ENCODE data around the gene ADO. TPM values are rescaled to one million over a fixed set of nuclear protein-coding genes. Genes with fewer than 3 reads are reported as not detected.

ADO gene
- total and polyA plus RNA-seq, 2 donors (not counting 3 experiments of a cell fraction or from before 2014, with no cell fraction given) = 6.5 to 14.5 TPM

DNA sequence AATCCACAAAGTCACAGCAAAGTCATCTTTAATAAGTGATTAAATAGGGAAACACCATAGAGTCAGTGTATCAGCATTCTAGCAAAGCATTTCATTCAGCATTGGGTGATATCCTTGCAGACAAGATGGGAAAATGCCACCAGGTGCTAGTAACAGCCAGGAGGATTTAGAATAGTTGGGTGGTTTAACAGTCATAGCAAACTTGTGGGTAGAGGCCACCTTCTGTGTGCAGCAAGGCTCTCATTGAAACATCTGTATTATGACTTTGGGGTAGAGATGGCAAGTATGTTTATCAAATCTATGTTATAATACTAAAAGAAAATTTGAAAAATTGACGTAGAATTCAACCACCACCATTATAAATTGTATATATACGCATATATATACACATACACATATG, 26.4 kb upstream of the ADO start:
- no peak overlapping the region for H3K4me2 ChIP-seq (ENCODE audit: insufficient read depth, low read length)
- TF ChIP-seq, protein P1, sequence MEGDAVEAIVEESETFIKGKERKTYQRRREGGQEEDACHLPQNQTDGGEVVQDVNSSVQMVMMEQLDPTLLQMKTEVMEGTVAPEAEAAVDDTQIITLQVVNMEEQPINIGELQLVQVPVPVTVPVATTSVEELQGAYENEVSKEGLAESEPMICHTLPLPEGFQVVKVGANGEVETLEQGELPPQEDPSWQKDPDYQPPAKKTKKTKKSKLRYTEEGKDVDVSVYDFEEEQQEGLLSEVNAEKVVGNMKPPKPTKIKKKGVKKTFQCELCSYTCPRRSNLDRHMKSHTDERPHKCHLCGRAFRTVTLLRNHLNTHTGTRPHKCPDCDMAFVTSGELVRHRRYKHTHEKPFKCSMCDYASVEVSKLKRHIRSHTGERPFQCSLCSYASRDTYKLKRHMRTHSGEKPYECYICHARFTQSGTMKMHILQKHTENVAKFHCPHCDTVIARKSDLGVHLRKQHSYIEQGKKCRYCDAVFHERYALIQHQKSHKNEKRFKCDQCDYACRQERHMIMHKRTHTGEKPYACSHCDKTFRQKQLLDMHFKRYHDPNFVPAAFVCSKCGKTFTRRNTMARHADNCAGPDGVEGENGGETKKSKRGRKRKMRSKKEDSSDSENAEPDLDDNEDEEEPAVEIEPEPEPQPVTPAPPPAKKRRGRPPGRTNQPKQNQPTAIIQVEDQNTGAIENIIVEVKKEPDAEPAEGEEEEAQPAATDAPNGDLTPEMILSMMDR (IDR thresholded peaks at IDR 0.05; ENCODE audit: extremely low read depth in 1 of 2, insufficient read depth in 1 of 2, low read depth in 1 of 2, low read length in 2 of 2) = no peak
- no peak for TF ChIP-seq EZH2 (IDR thresholded peaks at IDR 0.05; ENCODE audit: borderline replicate concordance, low read depth, low read length, severe bottlenecking)
- TF ChIP-seq FOS (IDR thresholded peaks at IDR 0.05; ENCODE audit: borderline replicate concordance, insufficient read depth, low read length) = no peak
- TF ChIP-seq MYC (IDR thresholded peaks at IDR 0.05; ENCODE audit: low read depth, low read length) = no peak
- TF ChIP-seq POLR2AphosphoS5 (IDR thresholded peaks at IDR 0.05; ENCODE audit: insufficient read depth, low read depth, low read length) = no peak
- TF ChIP-seq GATA2 (IDR thresholded peaks at IDR 0.05; ENCODE audit: insufficient read depth, insufficient read length, low read depth, low read length) = no peak
- no peak for TF ChIP-seq POLR2A (IDR thresholded peaks at IDR 0.05; ENCODE audit: low read depth, low read length)
- TF ChIP-seq, protein P2, sequence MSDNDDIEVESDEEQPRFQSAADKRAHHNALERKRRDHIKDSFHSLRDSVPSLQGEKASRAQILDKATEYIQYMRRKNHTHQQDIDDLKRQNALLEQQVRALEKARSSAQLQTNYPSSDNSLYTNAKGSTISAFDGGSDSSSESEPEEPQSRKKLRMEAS (IDR thresholded peaks at IDR 0.05; ENCODE audit: insufficient read depth, insufficient read length) = no peak
- TF ChIP-seq JUN (IDR thresholded peaks at IDR 0.05; ENCODE audit: borderline replicate concordance, insufficient read depth, insufficient read length, low read depth) = no peak
- FAIRE-seq = no peak
- no peak for DNase-seq (ENCODE audit: low read depth, low spot score)
- no peak overlapping the region for H2AFZ ChIP-seq (ENCODE audit: low read depth, low read length)
- no TSS peak for BruUV-seq (replicated peaks)
- H3K27me3 ChIP-seq (ENCODE audit: control insufficient read depth in 2 of 2, insufficient read depth in 2 of 2, low read length in 2 of 2) = peaks cover 3 to 9% of the 10 kb centered on the region in 2 experiments
- intact Hi-C loops (cut with micrococcal nuclease) = no loop called here
- H3K27ac ChIP-seq (ENCODE audit: insufficient read depth, low read depth, low read length) = no peak overlapping the region
- H3K4me3 ChIP-seq (replicated peaks in 1 of 3; ENCODE audit: insufficient read depth in 1 of 3, low read depth in 1 of 3, low read length in 3 of 3) = no peak overlapping the region
- no peaks in the 10 kb centered on the region for H4K20me1 ChIP-seq (replicated peaks; ENCODE audit: control insufficient read depth, extremely low read depth, insufficient read depth, low read length)
- H3K79me2 ChIP-seq (ENCODE audit: control insufficient read depth, insufficient read depth, low read length) = no peaks in the 10 kb centered on the region
- ChIA-PET CTCF (no interaction called here), POLR2A (no interaction called here)
- H3K36me3 ChIP-seq (ENCODE audit: control insufficient read depth in 2 of 2, extremely low read depth in 1 of 2, insufficient read depth in 2 of 2, low read length in 2 of 2) = no peaks in the 10 kb centered on the region
- no peak overlapping the region for H3K9ac ChIP-seq (replicated peaks; ENCODE audit: extremely low read depth, insufficient read depth, low read length)
- dilution Hi-C loops (cut with MboI; ENCODE audit: extremely low pct_ligation_motif_present, low sequenced_read_pairs) = no loop called here
- no peaks in the 10 kb centered on the region for H3K4me1 ChIP-seq (ENCODE audit: control insufficient read depth, extremely low read depth, insufficient read depth, low read length)
- no peaks in the 10 kb centered on the region for H3K9me1 ChIP-seq (replicated peaks; ENCODE audit: control insufficient read depth, extremely low read depth, insufficient read depth, low read length)
- H3K9me3 ChIP-seq (replicated peaks; ENCODE audit: control insufficient read depth, insufficient read depth, low read length) = no peaks in the 10 kb centered on the region
